COLO668 (cell line): ENCODE results near the gene ANXA7.

Experiments
- DNase-seq: peaks from one replicate; lab custom pipeline; 2025; ENCODE audit not compliant: unreplicated experiment; lab: John Stamatoyannopoulos, UW

ANXA7 gene

GRCh38 chr10:73413528-73414229, at the start of gene ANXA7:
ANXA7 (minus strand) TSS chr10:73414058; CDS start chr10:73400856, 13,202 bp downstream.
- peak; percentile 92 for DNase-seq

GRCh38 chr10:73460897-73461296, 47.0 kb upstream of the ANXA7 start:
- no peak for DNase-seq

GRCh38 chr10:73459683-73460314, 45.9 kb upstream of the ANXA7 start:
- DNase-seq = no peak

GRCh38 chr10:73456187-73456890, 42.5 kb upstream of the ANXA7 start:
- DNase-seq = no peak

- no peak for DNase-seq
Observed at GRCh38 chr10:73449113-73449512, 35.3 kb upstream of the ANXA7 start.

GRCh38 chr10:73448384-73448783, 34.5 kb upstream of the ANXA7 start:
- no peak for DNase-seq

- DNase-seq = no peak
Observed at GRCh38 chr10:73446926-73447325, 33.1 kb upstream of the ANXA7 start.

- no peak for DNase-seq
Observed at GRCh38 chr10:73444457-73444856, 30.6 kb upstream of the ANXA7 start.

GRCh38 chr10:73439605-73440312, 25.9 kb upstream of the ANXA7 start:
- no peak for DNase-seq

GRCh38 chr10:73439055-73439454, 25.2 kb upstream of the ANXA7 start:
- DNase-seq = no peak

GRCh38 chr10:73433538-73433867, 19.6 kb upstream of the ANXA7 start, which contains the start of gene MSS51:
MSS51 (minus strand) TSS chr10:73433561; CDS start chr10:73428284, 5,277 bp downstream.
- DNase-seq = no peak

GRCh38 chr10:73432646-73433537, 19.0 kb upstream of the ANXA7 start:
- DNase-seq = no peak

GRCh38 chr10:73426318-73426717, 12.5 kb upstream of the ANXA7 start:
- DNase-seq = no peak

GRCh38 chr10:73424478-73424877, 10.6 kb upstream of the ANXA7 start:
- no peak for DNase-seq

GRCh38 chr10:73423309-73423708, 9.5 kb upstream of the ANXA7 start:
- DNase-seq = no peak

- no peak for DNase-seq
Observed at GRCh38 chr10:73416571-73416970, 2.7 kb upstream of the ANXA7 start.

GRCh38 chr10:73414230-73414945, 530 bp upstream of the ANXA7 start:
- peak; percentile 14 for DNase-seq

- peak; percentile 53 for DNase-seq
Observed at GRCh38 chr10:73413108-73413527, 740 bp downstream of the ANXA7 start.

GRCh38 chr10:73410897-73411296, 3.0 kb downstream of the ANXA7 start:
- DNase-seq = no peak

- DNase-seq = no peak
Observed at GRCh38 chr10:73408978-73409521, 4.8 kb downstream of the ANXA7 start.
